GM12878 (cell line): ENCODE results near the gene YES1. TPM values are rescaled to one million over a fixed set of nuclear protein-coding genes. Genes with fewer than 3 reads are reported as not detected.

Experiments
- ATAC-seq: fragments of 200-7000 bp; cut with Tn5 transposase; 3 replicates; pipeline ENCODE4 v1.9.1; 2020; ENCODE audit warnings: mild to moderate bottlenecking, moderate library complexity
- BruUV-seq: library from RNA; stranded (reverse); fragments of 400-500 nt; replicated peaks from 2 replicates; lab custom pipeline; 2021; lab: Mats Ljungman, UMichigan
- CTCF ChIA-PET: fragments of 300-600 bp; sonication (Branson Sonifier 250); formaldehyde crosslinking; extraction: SDS; loops from one replicate; lab custom pipeline; 2021; ENCODE audit warnings: inconsistent platforms; lab: Yijun Ruan, JAX
- POLR2A ChIA-PET: fragments of 350-600 bp; formaldehyde crosslinking; extraction: SDS; loops from one replicate; lab custom pipeline; 2021; ENCODE audit warnings: inconsistent platforms; lab: Charles Lee
- RAD21 ChIA-PET: fragments of 300-600 bp; sonication (Branson Sonifier 250); formaldehyde crosslinking; loops from one replicate; lab custom pipeline; 2023; ENCODE audit warnings: antibody characterized with exemption; ENCODE audit not compliant: unreplicated experiment; lab: Charles Lee
- SMC1A ChIA-PET: fragments of 300-600 bp; sonication (Branson Sonifier 250); formaldehyde crosslinking; loops from one replicate; lab custom pipeline; 2023; ENCODE audit not compliant: unreplicated experiment, uncharacterized antibody; lab: Charles Lee
- DNase-seq: peaks from one replicate; pipeline ENCODE4 v3.0.0-alpha.2; 2011; ENCODE audit warnings: low read depth, low spot score
- FAIRE-seq: peaks from 3 replicates; lab custom pipeline; 2011; peaks lifted over from hg19 to GRCh38; lab: Jason Lieb, UNC
- H2AFZ ChIP-seq: 2 replicates; pipeline ENCODE4 v1.6.0; 2011; ENCODE audit warnings: low read depth, low read length, control low read depth; ENCODE audit not compliant: control insufficient read depth
- H3K27ac ChIP-seq: 2 replicates; pipeline ENCODE4 v1.5.1; 2011; ENCODE audit warnings: control low read depth; ENCODE audit not compliant: control insufficient read depth, insufficient read depth
- H3K27me3 ChIP-seq, 2 experiments: replicated peaks in 1 of 2; 2 replicates each; pipeline versions ENCODE4 v1.6.0 to v1.6.1; 2011; ENCODE audit warnings: low read length in 1 of 2; ENCODE audit not compliant: control insufficient read depth in 2 of 2, insufficient read depth in 2 of 2
- H3K36me3 ChIP-seq, 2 experiments: 2 replicates each; pipeline ENCODE4 v1.5.1; 2011; ENCODE audit warnings: low read length in 1 of 2; ENCODE audit not compliant: control insufficient read depth in 2 of 2, insufficient read depth in 2 of 2
- H3K4me1 ChIP-seq: 2 replicates; pipeline ENCODE4 v1.6.1; 2011; ENCODE audit warnings: mild to moderate bottlenecking, low read length, moderate library complexity, mixed read lengths; ENCODE audit not compliant: control insufficient read depth, insufficient read depth
- H3K4me2 ChIP-seq: 2 replicates; pipeline ENCODE4 v1.6.0; 2011; ENCODE audit warnings: control low read depth; ENCODE audit not compliant: control insufficient read depth, insufficient read depth
- H3K4me3 ChIP-seq: fragments of 200-600 bp; sonication (generic); 2 replicates; pipeline ENCODE4 v1.5.1; 2016
- H3K79me2 ChIP-seq: 2 replicates; pipeline ENCODE4 v1.6.0; 2011; ENCODE audit warnings: low read length; ENCODE audit not compliant: control insufficient read depth, insufficient read depth
- H3K9ac ChIP-seq: 2 replicates; pipeline ENCODE4 v1.8.0; 2011; ENCODE audit warnings: low read length, control low read depth, mixed read lengths; ENCODE audit not compliant: control insufficient read depth, insufficient read depth
- H3K9me3 ChIP-seq: replicated peaks from 3 replicates; pipeline ENCODE4 v1.5.1; 2011; ENCODE audit warnings: mild to moderate bottlenecking, low read length; ENCODE audit not compliant: control insufficient read depth, insufficient read depth
- H4K20me1 ChIP-seq: 2 replicates; pipeline ENCODE4 v1.6.0; 2011; ENCODE audit not compliant: control insufficient read depth, insufficient read depth
- BCL11A ChIP-seq: IDR thresholded peaks from 2 replicates; pipeline ENCODE4 v1.6.1; 2011; ENCODE audit warnings: low read depth, low read length
- BMI1 ChIP-seq: fragments of 450-650 bp; IDR thresholded peaks from 2 replicates; pipeline ENCODE4 v1.6.1; 2016; ENCODE audit warnings: mild to moderate bottlenecking, moderate library complexity, borderline replicate concordance
- CEBPB ChIP-seq, 2 experiments: fragments of 150-350 bp in 1 of 2; IDR thresholded peaks; 2 replicates each; pipeline ENCODE4 v1.6.1; 2012 to 2014; ENCODE audit warnings: low read depth in 2 of 2, low read length in 2 of 2, borderline replicate concordance in 1 of 2, inconsistent platforms in 1 of 2
- CHD1 ChIP-seq: IDR thresholded peaks from 2 replicates; pipeline ENCODE4 v1.6.1; 2012; ENCODE audit warnings: low read depth, low read length, improper control_type of control experiment
- EGR1 ChIP-seq, 2 experiments: IDR thresholded peaks; 1 replicate in 1 of 2; 2 replicates in 1 of 2; pipeline ENCODE4 v1.6.1; 2011 to 2012; ENCODE audit warnings: low read depth in 2 of 2, low read length in 2 of 2, borderline replicate concordance in 1 of 2, mild to moderate bottlenecking in 1 of 2, moderate library complexity in 1 of 2
- HDAC6 ChIP-seq: fragments of 200-600 bp; sonication (generic); IDR thresholded peaks from one replicate; pipeline ENCODE4 v1.8.0; 2017; ENCODE audit warnings: antibody characterized with exemption; ENCODE audit not compliant: unreplicated experiment
- IRF4 ChIP-seq: IDR thresholded peaks from 2 replicates; pipeline ENCODE4 v1.6.1; 2011; ENCODE audit warnings: low read depth, low read length
- KAT2A ChIP-seq: conservative IDR thresholded peaks from 2 replicates; pipeline ENCODE4 v1.6.1; 2011; ENCODE audit warnings: low read depth, low read length; ENCODE audit not compliant: control insufficient read depth
- LARP7 ChIP-seq: fragments of 450-650 bp; IDR thresholded peaks from 2 replicates; pipeline ENCODE4 v1.6.1; 2017; ENCODE audit warnings: mild to moderate bottlenecking
- MEF2B ChIP-seq: fragments of 450-650 bp; IDR thresholded peaks from 2 replicates; pipeline ENCODE4 v1.6.1; 2018; ENCODE audit warnings: mild to moderate bottlenecking, moderate library complexity; ENCODE audit not compliant: partially characterized antibody, poor library complexity, severe bottlenecking
- MXI1 ChIP-seq: fragments of 150-350 bp; IDR thresholded peaks from 2 replicates; pipeline ENCODE4 v1.6.1; 2011; ENCODE audit warnings: low read depth, mild to moderate bottlenecking, inconsistent platforms, low read length, improper control_type of control experiment
- POLR2AphosphoS2 ChIP-seq: IDR thresholded peaks from 2 replicates; pipeline ENCODE4 v1.6.1; 2011; ENCODE audit warnings: low read depth, mild to moderate bottlenecking, low read length, improper control_type of control experiment, moderate library complexity
- SMAD1 ChIP-seq: fragments of 450-650 bp; IDR thresholded peaks from 2 replicates; pipeline ENCODE4 v1.6.1; 2018; ENCODE audit warnings: mild to moderate bottlenecking, low read depth; ENCODE audit not compliant: partially characterized antibody
- SP1 ChIP-seq: IDR thresholded peaks from one replicate; pipeline ENCODE4 v1.6.1; 2011; ENCODE audit warnings: low read depth, low read length
- SPI1 ChIP-seq: IDR thresholded peaks from 2 replicates; pipeline ENCODE4 v1.6.1; 2011; ENCODE audit warnings: low read depth, mild to moderate bottlenecking, low read length, moderate library complexity, borderline replicate concordance; ENCODE audit not compliant: insufficient read depth
- TAF1 ChIP-seq: IDR thresholded peaks from 2 replicates; pipeline ENCODE4 v1.6.1; 2011; ENCODE audit warnings: mild to moderate bottlenecking, low read depth, low read length, borderline replicate concordance
- WGBS: methylation state at CpG from one replicate; pipeline ENCODE4 v1.1.6; 2016; ENCODE audit warnings: low lambda C conversion rate; ENCODE audit not compliant: insufficient replicate concordance, insufficient coverage; ENCODE audit errors: missing lambda C conversion rate; 5-methylcytosine and 5-hydroxymethylcytosine counted together
- in situ Hi-C: fragments of 300-500 bp; cut with MboI; formaldehyde crosslinking; loops from 9 replicates; pipeline ENCODE4 v1.14.3; 2018; ENCODE audit warnings: mixed read lengths
- intact Hi-C: fragments of 100-400 bp; cut with micrococcal nuclease; formaldehyde crosslinking; loops from one replicate; pipeline ENCODE4 v1.14.2; 2022; ENCODE audit not compliant: unreplicated experiment
- polyA plus RNA-seq, 11 experiments: library from polyadenylated mRNA; depleted of rRNA in 4 of 11; unstranded in 6 of 11; stranded (reverse) in 5 of 11; fragments of >200 nt; fragmentation: Nextera tagmentation in 4 of 11; fragmentation: Illumina TruSeq in 1 of 11; extraction: Ambion mirVana in 4 of 11; extraction: Trizol in 1 of 11; gene quantifications; 1 replicate in 1 of 11; 2 replicates in 10 of 11; pipeline versions ENCODE4 v1.2.1 to v1.2.3, GENCODE V29; 2011 to 2016; ENCODE audit warnings: inconsistent platforms in 2 of 11, missing spikeins in 2 of 11, low read depth in 1 of 11
- total RNA-seq, 4 experiments: library from RNA; depleted of rRNA in 3 of 4; stranded (reverse); fragments of >200 nt in 3 of 4; fragmentation: Illumina TruSeq in 1 of 4; extraction: Trizol in 1 of 4; gene quantifications; 2 replicates each; pipeline versions ENCODE4 v1.2.1 to v1.2.3, GENCODE V29; 2013 to 2021
- TF ChIP-seq, protein P1 (sequence below): fragments of 450-650 bp; IDR thresholded peaks from 2 replicates; pipeline ENCODE4 v1.6.1; 2017; ENCODE audit warnings: borderline replicate concordance

YES1 gene
- total and polyA plus RNA-seq, 10 of the 15 experiments (the other 5 are each of a cell fraction or from before 2014, with no cell fraction given) = 2.3 to 7.9 (median 5.8) TPM

DNA sequence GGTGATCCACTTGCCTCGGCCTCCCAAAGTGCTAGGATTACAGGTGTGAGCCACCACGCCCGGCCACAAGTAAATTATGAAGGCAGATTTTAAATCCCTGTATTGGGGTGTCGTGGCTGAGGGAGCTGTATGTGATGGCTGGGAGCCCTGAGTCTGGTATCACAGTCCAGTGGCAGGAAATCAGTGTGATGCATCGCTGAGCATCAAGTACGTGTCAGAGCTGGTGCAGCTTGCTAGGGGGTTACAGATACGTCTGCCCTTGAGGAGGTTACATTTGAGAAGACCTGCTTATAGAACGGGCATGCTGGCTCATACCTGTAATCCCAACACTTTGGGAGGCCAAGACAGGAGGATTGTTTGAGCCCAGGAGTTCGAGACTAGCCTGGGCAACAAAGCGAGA lies 103.9 kb downstream of the YES1 start:
- 79% methylated on average over 9 of the region's 10 CpGs for WGBS
- BruUV-seq = no TSS peak
- CTCF ChIA-PET = interaction anchor here (0.7 to 1.2 kb wide), 2 partner anchors 84 to 270 kb away, joined by 3 to 6 read pairs; no protein-coding TSS in a partner anchor

DNA sequence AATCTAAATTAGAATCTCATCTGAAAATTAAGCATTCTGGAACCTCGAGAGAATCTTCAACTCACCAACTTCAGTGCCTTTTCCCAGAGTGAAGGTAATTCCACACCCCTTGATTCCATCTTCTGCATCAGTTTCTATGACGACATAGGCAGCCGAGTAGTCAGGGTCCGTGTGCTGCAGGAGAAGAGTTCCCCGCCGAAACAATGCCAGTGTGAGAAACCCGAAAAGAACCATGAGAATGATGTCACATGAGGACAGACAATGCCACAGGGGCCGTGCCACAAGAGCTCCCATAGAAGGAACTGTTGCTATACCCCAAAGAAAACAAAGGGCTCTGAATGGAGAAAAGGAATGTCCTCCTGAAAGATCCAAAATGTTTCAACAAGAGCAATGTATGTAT lies 105.6 kb downstream of the YES1 start:
- intact Hi-C loops (no loop called here), in situ Hi-C loops (no loop called here)
- SMC1A ChIA-PET = interaction anchor here (0.8 to 2.9 kb wide), 3 partner anchors 34 to 82 kb away, joined by 3 to 13 read pairs (median 4); no protein-coding TSS in a partner anchor
- Histone ChIP-seq H3K4me2 (no peak overlapping the region), H2AFZ (no peak overlapping the region), H3K9me3 (no peaks in the 10 kb centered on the region), H4K20me1 (no peaks in the 10 kb centered on the region), H3K36me3 (no peaks in the 10 kb centered on the region), H3K27ac (no peak overlapping the region), H3K27me3 (no peaks in the 10 kb centered on the region), H3K9ac (no peak overlapping the region), H3K4me1 (no peaks in the 10 kb centered on the region; the same call in 1 of the 2 replicates), H3K4me3 (no peak overlapping the region), H3K79me2 (peaks cover 14% of the 10 kb centered on the region)
- RAD21 ChIA-PET = interaction anchor here (1.6 to 2.1 kb wide), 2 partner anchors 82 to 124 kb away, joined by 4 to 6 read pairs; no protein-coding TSS in a partner anchor
- FAIRE-seq = no peak
- BruUV-seq = no TSS peak
- POLR2A ChIA-PET = no interaction called here
- DNase-seq = no peak
- ATAC-seq = no peak
- TF ChIP-seq SPI1 (no peak), CEBPB (IDR thresholded peaks at IDR 0.05; ENCODE audit: borderline replicate concordance in 1 of 2, low read depth in 2 of 2, low read length in 2 of 2) (no peak), SMAD1 (no peak), TAF1 (no peak), LARP7 (no peak), BCL11A (no peak), KAT2A (no peak)
- TF ChIP-seq, protein P1, sequence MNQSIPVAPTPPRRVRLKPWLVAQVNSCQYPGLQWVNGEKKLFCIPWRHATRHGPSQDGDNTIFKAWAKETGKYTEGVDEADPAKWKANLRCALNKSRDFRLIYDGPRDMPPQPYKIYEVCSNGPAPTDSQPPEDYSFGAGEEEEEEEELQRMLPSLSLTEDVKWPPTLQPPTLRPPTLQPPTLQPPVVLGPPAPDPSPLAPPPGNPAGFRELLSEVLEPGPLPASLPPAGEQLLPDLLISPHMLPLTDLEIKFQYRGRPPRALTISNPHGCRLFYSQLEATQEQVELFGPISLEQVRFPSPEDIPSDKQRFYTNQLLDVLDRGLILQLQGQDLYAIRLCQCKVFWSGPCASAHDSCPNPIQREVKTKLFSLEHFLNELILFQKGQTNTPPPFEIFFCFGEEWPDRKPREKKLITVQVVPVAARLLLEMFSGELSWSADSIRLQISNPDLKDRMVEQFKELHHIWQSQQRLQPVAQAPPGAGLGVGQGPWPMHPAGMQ = no peak
- CTCF ChIA-PET = interaction anchor here (0.9 to 1.2 kb wide), 3 partner anchors 9 to 133 kb away, joined by 4 read pairs; no protein-coding TSS in a partner anchor
- 100% methylated on average over 8 of the region's 8 CpGs for WGBS

More for the DNA sequence above, 103.9 kb downstream of the YES1 start:
- Histone ChIP-seq H2AFZ (no peak overlapping the region), H3K27me3 (no peaks in the 10 kb centered on the region), H3K27ac (no peak overlapping the region), H3K79me2 (peaks cover 17% of the 10 kb centered on the region), H4K20me1 (no peaks in the 10 kb centered on the region), H3K9me3 (no peaks in the 10 kb centered on the region), H3K4me2 (no peak overlapping the region), H3K4me1 (no peaks in the 10 kb centered on the region; the same call in 1 of the 2 replicates), H3K36me3 (no peaks in the 10 kb centered on the region), H3K4me3 (no peak overlapping the region), H3K9ac (no peak overlapping the region)
- TF ChIP-seq MEF2B = no peak
- TF ChIP-seq HDAC6 = no peak
- TF ChIP-seq EGR1 (IDR thresholded peaks at IDR 0.05; ENCODE audit: borderline replicate concordance in 1 of 2, low read depth in 2 of 2, low read length in 2 of 2) = no peak
- no peak for TF ChIP-seq CHD1
- no peak for TF ChIP-seq IRF4
- TF ChIP-seq SP1 = no peak
- no peak for TF ChIP-seq MXI1
- no peak for TF ChIP-seq BMI1
- no peak for TF ChIP-seq POLR2AphosphoS2
- TF ChIP-seq SMAD1 = no peak
- TF ChIP-seq LARP7 = no peak
- ATAC-seq = no peak
- SMC1A ChIA-PET = interaction anchor here (1.1 to 2.9 kb wide), 2 partner anchors 50 to 84 kb away, joined by 3 to 13 read pairs; no protein-coding TSS in a partner anchor
- DNase-seq = no peak
- intact Hi-C loops (no loop called here), in situ Hi-C loops (no loop called here)
- POLR2A ChIA-PET = no interaction called here
- RAD21 ChIA-PET = interaction anchor here (0.5 kb wide), 1 partner anchor 73 kb away, joined by 3 read pairs; no protein-coding TSS in a partner anchor
- FAIRE-seq = no peak
